ENCODE data around the gene KHNYN.
"Not testable (repeated sequence)": the region's sequence is repeated elsewhere in the genome, so short reads cannot be mapped to it uniquely, and the experiment has no call there.

KHNYN gene

DNA sequence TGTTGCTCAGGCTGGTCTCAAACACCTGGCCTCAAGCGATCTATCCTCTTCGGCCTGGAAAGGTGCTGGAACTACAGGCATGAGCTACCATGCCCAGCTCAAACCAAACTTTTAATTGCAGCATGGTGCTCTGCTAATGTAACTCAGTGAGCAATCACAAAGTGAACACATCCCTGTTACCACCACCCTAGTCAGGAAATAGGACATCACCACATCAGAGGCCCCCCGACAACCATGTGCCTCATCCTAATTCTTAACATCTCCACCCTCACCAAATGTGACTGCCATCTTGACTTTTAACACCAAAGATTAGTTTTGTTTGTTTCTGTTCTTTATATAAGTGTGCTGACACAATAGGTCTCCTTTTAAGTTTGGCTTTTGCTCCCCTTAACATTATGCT, 35.6 kb downstream of the KHNYN start:
- no peaks in the 10 kb centered on the region for H3K4me1 ChIP-seq (ENCODE audit: control insufficient read depth in 1 of 2, insufficient read depth in 2 of 2, low read length in 2 of 2)
- no peaks in the 10 kb centered on the region for H3K27me3 ChIP-seq (ENCODE audit: low read depth, low read length)
- no peaks in the 10 kb centered on the region for H3K36me3 ChIP-seq (ENCODE audit: control insufficient read depth in 1 of 2, insufficient read depth in 2 of 2, low read length in 2 of 2)
- H3K4me3 ChIP-seq (ENCODE audit: low read depth in 1 of 2, low read length in 2 of 2), result no peak overlapping the region
- no peaks in the 10 kb centered on the region for H3K9me3 ChIP-seq (ENCODE audit: control insufficient read depth in 1 of 2, low read length in 2 of 2)
- H3K27ac ChIP-seq (ENCODE audit: low read length), result no peak overlapping the region

DNA sequence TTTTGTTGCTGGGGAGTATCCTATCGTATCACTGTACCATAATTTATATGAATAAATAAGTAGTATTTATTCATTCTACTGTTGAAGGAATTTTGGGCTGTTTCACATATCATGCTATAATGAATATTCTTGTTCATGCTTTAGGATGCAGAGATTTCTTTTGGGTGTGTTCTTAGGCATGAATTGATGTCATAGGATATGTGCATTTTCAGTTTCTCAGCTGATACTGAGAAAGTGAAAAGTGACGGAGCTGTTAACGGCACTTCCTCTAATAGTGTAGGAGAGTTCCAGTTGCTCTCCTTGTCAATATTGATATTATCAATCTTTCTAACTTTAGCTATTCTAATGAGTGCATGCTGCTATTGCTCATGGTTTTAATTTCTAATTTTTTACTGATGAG, 36.1 kb downstream of the KHNYN start:
- no peak overlapping the region for H3K4me3 ChIP-seq (ENCODE audit: low read depth in 1 of 2, low read length in 2 of 2)
- H3K27me3 ChIP-seq (ENCODE audit: low read depth, low read length), result no peaks in the 10 kb centered on the region
- no peaks in the 10 kb centered on the region for H3K9me3 ChIP-seq (ENCODE audit: control insufficient read depth in 1 of 2, low read length in 2 of 2)
- H3K27ac ChIP-seq (ENCODE audit: low read length), result no peak overlapping the region
- H3K36me3 ChIP-seq (ENCODE audit: control insufficient read depth in 1 of 2, insufficient read depth in 2 of 2, low read length in 2 of 2), result no peaks in the 10 kb centered on the region
- H3K4me1 ChIP-seq (ENCODE audit: control insufficient read depth in 1 of 2, insufficient read depth in 2 of 2, low read length in 2 of 2), result no peaks in the 10 kb centered on the region

DNA sequence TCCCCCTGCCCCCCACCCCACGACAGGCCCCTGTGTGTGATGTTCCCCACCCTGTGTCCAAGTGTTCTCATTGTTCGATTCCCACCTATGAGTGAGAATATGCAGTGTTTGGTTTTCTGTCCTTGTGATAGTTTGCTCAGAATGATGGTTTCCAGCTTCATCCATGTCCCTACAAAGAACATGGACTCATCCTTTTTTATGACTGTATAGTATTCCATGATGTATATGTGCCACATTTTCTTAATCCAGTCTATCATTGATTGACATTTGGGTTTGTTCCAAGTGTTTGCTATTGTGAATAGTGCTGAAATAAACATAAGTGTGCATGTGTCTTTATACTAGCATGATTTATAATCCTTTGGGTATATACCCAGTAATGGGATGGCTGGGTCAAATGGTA, 40.7 kb downstream of the KHNYN start:
- not testable (repeated sequence) for H3K9me3 ChIP-seq (ENCODE audit: control insufficient read depth in 1 of 2, low read length in 2 of 2); H3K27me3 ChIP-seq (ENCODE audit: low read depth, low read length); H3K4me3 ChIP-seq (ENCODE audit: low read depth in 1 of 2, low read length in 2 of 2); H3K4me1 ChIP-seq (ENCODE audit: control insufficient read depth in 1 of 2, insufficient read depth in 2 of 2, low read length in 2 of 2); H3K36me3 ChIP-seq (ENCODE audit: control insufficient read depth in 1 of 2, insufficient read depth in 2 of 2, low read length in 2 of 2); H3K27ac ChIP-seq (ENCODE audit: low read length)

DNA sequence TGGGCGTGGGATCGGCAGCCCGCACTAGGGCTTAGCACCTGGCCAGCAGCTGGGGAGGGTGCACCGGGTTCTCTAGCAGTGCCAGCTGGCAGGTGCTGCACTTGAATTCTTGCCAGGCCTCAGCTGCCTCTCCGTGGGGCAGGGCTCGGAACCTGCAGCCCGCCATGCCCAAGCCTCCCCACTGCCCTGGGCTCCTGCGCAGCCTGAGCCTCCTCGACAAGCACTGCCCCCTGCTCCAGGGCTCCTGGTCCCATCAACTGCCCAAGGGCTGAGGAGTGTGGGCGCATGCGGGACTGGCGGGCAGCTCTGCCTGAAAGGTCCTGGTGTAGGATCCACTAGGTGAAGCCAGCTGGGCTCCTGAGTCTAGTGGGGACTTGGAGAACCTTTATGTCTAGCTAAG, 43.5 kb downstream of the KHNYN start:
- no peak overlapping the region for H3K27ac ChIP-seq (ENCODE audit: low read length)
- H3K4me3 ChIP-seq (ENCODE audit: low read depth in 1 of 2, low read length in 2 of 2), result no peak overlapping the region
- no peaks in the 10 kb centered on the region for H3K4me1 ChIP-seq (ENCODE audit: control insufficient read depth in 1 of 2, insufficient read depth in 2 of 2, low read length in 2 of 2)
- H3K9me3 ChIP-seq (ENCODE audit: control insufficient read depth in 1 of 2, low read length in 2 of 2), result no peaks in the 10 kb centered on the region
- H3K36me3 ChIP-seq (ENCODE audit: control insufficient read depth in 1 of 2, insufficient read depth in 2 of 2, low read length in 2 of 2), result no peaks in the 10 kb centered on the region
- H3K27me3 ChIP-seq (ENCODE audit: low read depth, low read length), result no peaks in the 10 kb centered on the region

DNA sequence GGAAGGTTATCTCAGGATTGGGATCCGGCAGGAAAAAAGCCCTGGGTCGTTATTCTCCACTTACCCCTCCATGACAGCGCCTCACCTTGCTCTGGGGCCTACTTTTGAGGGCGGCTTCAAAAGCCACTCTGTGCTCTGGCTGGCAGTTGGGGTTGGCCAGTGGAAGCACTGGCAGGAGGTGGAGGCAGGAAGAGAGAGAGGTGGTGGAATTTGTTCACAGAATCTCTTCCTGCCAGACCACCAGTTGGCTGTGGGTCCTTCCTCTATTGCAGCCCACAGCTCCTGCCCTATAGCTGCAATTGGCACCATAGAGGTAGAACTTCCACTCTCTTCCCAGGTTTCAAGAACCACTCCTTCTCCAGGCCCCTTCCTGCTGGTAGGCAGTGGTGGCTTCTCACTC, 45.5 kb downstream of the KHNYN start:
- Histone ChIP-seq H3K4me1 (ENCODE audit: control insufficient read depth in 1 of 2, insufficient read depth in 2 of 2, low read length in 2 of 2) (no peaks in the 10 kb centered on the region), H3K9me3 (ENCODE audit: control insufficient read depth in 1 of 2, low read length in 2 of 2) (no peaks in the 10 kb centered on the region), H3K27me3 (ENCODE audit: low read depth, low read length) (no peaks in the 10 kb centered on the region), H3K36me3 (ENCODE audit: control insufficient read depth in 1 of 2, insufficient read depth in 2 of 2, low read length in 2 of 2) (no peaks in the 10 kb centered on the region), H3K27ac (ENCODE audit: low read length) (no peak overlapping the region), H3K4me3 (ENCODE audit: low read depth in 1 of 2, low read length in 2 of 2) (no peak overlapping the region)

DNA sequence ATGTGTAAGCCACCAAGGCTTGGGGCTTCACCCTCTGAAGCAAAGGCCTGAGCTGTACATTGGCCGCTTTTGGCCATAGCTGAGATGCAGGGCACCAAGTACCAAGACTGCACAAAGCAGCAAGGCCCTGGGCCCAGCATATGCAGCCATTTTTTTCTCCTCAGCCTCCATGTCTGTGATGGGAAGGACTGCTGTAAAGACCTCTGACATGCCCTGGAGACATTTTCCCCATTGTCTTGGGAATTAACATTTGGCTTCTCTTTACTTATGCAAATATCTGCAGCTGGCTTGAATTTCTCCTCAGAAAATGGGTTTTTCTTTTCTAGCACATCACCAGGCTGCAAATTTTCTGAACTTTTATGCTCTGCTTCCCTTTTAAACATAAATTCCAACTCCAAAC, 50.2 kb downstream of the KHNYN start:
- not testable (repeated sequence) for H3K4me1 ChIP-seq (ENCODE audit: control insufficient read depth in 1 of 2, insufficient read depth in 2 of 2, low read length in 2 of 2); H3K27ac ChIP-seq (ENCODE audit: low read length); H3K9me3 ChIP-seq (ENCODE audit: control insufficient read depth in 1 of 2, low read length in 2 of 2); H3K27me3 ChIP-seq (ENCODE audit: low read depth, low read length); H3K36me3 ChIP-seq (ENCODE audit: control insufficient read depth in 1 of 2, insufficient read depth in 2 of 2, low read length in 2 of 2); H3K4me3 ChIP-seq (ENCODE audit: low read depth in 1 of 2, low read length in 2 of 2)

DNA sequence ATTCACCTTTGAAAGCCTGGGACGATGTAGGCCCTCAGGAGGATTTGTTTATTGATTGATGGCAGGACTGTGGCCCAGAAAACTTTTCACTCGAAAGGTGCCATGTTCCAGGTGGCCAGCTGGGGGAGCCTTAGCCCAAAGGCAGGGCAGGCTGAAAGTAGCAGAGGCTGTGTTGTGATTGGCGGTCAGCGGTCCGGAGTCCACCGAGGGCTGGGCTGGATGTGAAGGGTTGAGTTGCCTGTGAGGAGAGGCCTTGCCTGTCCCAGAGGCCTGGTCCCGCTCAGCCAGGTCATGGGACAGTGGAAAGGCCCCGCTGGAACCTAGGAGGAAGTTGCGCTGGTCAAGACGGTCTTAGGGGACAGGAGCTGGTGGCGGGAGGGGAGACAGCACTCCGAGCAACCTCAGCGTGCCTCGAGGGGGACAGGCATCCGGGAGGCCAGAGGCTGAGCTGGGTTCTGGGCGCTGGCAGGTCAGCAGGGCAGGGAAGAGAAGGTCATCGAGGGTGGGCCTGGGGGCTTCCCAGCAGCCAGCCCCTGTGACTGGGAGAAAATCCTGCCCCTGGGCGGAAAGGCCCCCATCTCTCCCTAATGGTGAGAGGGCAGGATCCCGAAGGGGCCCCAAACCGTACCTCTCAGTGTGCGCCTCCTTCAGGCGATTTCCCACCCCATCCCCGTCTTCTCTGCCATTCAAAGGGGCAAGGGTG, 52.0 kb downstream of the KHNYN start:
- H3K27ac ChIP-seq (ENCODE audit: low read length), result no peak overlapping the region
- no peaks in the 10 kb centered on the region for H3K27me3 ChIP-seq (ENCODE audit: low read depth, low read length)
- H3K4me3 ChIP-seq (ENCODE audit: low read depth in 1 of 2, low read length in 2 of 2), result no peak overlapping the region
- H3K9me3 ChIP-seq (ENCODE audit: control insufficient read depth in 1 of 2, low read length in 2 of 2), result no peaks in the 10 kb centered on the region
- no peaks in the 10 kb centered on the region for H3K4me1 ChIP-seq (ENCODE audit: control insufficient read depth in 1 of 2, insufficient read depth in 2 of 2, low read length in 2 of 2)
- H3K36me3 ChIP-seq (ENCODE audit: control insufficient read depth in 1 of 2, insufficient read depth in 2 of 2, low read length in 2 of 2), result no peaks in the 10 kb centered on the region

DNA sequence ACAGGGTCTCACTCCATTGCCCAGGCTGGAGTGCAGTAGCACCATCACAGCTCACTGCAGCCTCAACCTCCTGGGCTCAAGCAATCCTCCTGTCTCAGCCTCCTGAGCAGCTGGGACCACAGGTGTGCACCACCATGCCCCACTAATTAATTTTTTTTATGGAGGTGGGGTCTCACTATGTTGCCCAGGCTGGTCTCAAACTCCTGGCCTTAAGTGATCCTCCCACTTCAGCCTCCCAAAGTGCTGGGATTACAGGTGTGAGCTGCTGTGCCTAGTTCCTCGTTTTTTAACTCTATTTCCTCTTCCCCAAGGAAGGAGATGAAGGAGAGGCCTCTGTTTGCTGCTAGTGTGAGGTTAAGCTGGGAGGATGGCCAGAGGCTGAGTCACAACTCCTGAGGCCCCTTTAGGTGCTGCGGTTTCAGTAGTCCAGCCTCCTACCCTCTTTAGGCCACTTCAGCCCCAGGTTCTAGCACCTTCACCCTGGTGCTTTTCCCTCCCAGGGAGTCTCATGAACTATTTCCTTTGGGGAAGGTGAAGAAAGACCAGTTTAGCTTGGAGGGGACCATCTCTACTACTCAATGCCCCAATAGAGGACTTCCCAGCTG, 53.0 kb downstream of the KHNYN start:
- H3K4me1 ChIP-seq (ENCODE audit: control insufficient read depth in 1 of 2, insufficient read depth in 2 of 2, low read length in 2 of 2); H3K36me3 ChIP-seq (ENCODE audit: control insufficient read depth in 1 of 2, insufficient read depth in 2 of 2, low read length in 2 of 2); H3K27ac ChIP-seq (ENCODE audit: low read length); H3K27me3 ChIP-seq (ENCODE audit: low read depth, low read length); H3K9me3 ChIP-seq (ENCODE audit: control insufficient read depth in 1 of 2, low read length in 2 of 2); H3K4me3 ChIP-seq (ENCODE audit: low read depth in 1 of 2, low read length in 2 of 2): not testable (repeated sequence)

DNA sequence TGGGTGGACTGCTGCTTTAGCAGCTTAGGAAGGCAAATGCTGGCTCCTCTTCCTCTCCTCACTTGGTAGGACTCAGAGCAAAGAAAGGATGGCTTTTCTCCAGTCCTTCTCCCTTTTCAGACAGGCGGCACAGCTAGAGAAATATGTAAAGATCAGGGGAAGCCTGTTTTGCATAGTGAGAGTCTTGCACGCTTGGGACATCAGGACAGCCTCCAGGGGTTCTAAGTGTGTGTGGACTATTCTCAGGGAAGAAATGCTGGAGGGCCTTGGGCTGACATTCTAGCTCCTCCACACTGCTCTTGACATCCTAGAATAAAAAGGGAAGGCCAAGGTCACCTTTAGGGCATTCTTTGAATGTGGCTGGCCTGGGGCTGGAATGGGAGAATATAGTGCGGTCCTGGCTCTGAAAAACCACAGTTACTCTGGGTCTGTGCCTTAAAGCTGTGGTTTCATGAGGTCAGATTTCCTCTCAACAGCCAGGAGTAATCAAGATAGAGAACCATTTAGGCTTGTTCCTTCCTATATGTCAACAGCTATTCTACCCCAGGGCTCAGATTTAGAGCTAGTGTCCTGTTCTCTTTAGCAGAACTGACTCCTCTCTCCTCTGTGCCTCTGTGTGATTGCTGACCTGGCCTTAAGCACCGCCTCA, 54.0 kb downstream of the KHNYN start:
- Histone ChIP-seq H3K4me1 (ENCODE audit: control insufficient read depth in 1 of 2, insufficient read depth in 2 of 2, low read length in 2 of 2) (no peaks in the 10 kb centered on the region), H3K27me3 (ENCODE audit: low read depth, low read length) (no peaks in the 10 kb centered on the region), H3K36me3 (ENCODE audit: control insufficient read depth in 1 of 2, insufficient read depth in 2 of 2, low read length in 2 of 2) (no peaks in the 10 kb centered on the region), H3K9me3 (ENCODE audit: control insufficient read depth in 1 of 2, low read length in 2 of 2) (no peaks in the 10 kb centered on the region), H3K4me3 (ENCODE audit: low read depth in 1 of 2, low read length in 2 of 2) (no peak overlapping the region), H3K27ac (ENCODE audit: low read length) (no peak overlapping the region)
